HEK293 (cell line): ENCODE results near the gene TEAD1.

ENCODE experiments used
- CTCF ChIA-PET: fragments of 350-600 bp; formaldehyde crosslinking; extraction: SDS; loops from one replicate; lab custom pipeline; 2021; ENCODE audit warnings: antibody characterized with exemption; lab: Yijun Ruan, JAX
- POLR2A ChIA-PET: fragments of 300-600 bp; formaldehyde crosslinking; extraction: SDS; loops from one replicate; lab custom pipeline; 2020; ENCODE audit warnings: antibody characterized with exemption, inconsistent platforms; lab: Yijun Ruan, JAX
- H3K27ac ChIP-seq: fragments of 200-500 bp; sonication (Bioruptor generic); 2 replicates; pipeline ENCODE4 v1.5.1; 2014; ENCODE audit warnings: low read depth, low read length, control low read depth, inconsistent platforms; ENCODE audit errors: extremely low read depth
- H3K36me3 ChIP-seq, 2 experiments: fragments of 200-500 bp in 1 of 2; sonication (Bioruptor generic) in 1 of 2; 1 replicate in 1 of 2; 2 replicates in 1 of 2; pipeline ENCODE4 v1.5.1; 2014 to 2017; ENCODE audit warnings: inconsistent platforms in 2 of 2, low read length in 2 of 2; ENCODE audit not compliant: control insufficient read depth in 2 of 2, insufficient read depth in 1 of 2
- H3K4me1 ChIP-seq: fragments of 200-500 bp; sonication (Bioruptor generic); 2 replicates; pipeline ENCODE4 v1.5.1; 2014; ENCODE audit warnings: mild to moderate bottlenecking, low read length, inconsistent platforms; ENCODE audit not compliant: control insufficient read depth, insufficient read depth
- H3K4me3 ChIP-seq: 2 replicates; pipeline ENCODE4 v1.5.1; 2011; ENCODE audit warnings: low read depth, mild to moderate bottlenecking, control low read depth, low read length, moderate library complexity
- H3K9me3 ChIP-seq: fragments of 200-500 bp; sonication (Bioruptor generic); 2 replicates; pipeline ENCODE4 v1.5.1; 2014; ENCODE audit warnings: low read depth, low read length, inconsistent platforms; ENCODE audit not compliant: control insufficient read depth, insufficient read depth
- AEBP2 ChIP-seq: fragments of 450-650 bp; formaldehyde crosslinking; IDR thresholded peaks from 2 replicates; pipeline ENCODE4 v1.5.1; 2016; ENCODE audit warnings: missing biosample characterization, missing genetic modification characterization, borderline replicate concordance
- GFI1B ChIP-seq: fragments of 450-650 bp; formaldehyde crosslinking; IDR thresholded peaks from 2 replicates; pipeline ENCODE4 v1.5.1; 2016; ENCODE audit warnings: missing biosample characterization, missing genetic modification characterization
- IKZF3 ChIP-seq: fragments of 450-650 bp; IDR thresholded peaks from 2 replicates; pipeline ENCODE4 v1.5.0; 2018; ENCODE audit warnings: missing biosample characterization, mild to moderate bottlenecking, missing genetic modification characterization, moderate library complexity
- MYNN ChIP-seq: fragments of 450-650 bp; formaldehyde crosslinking; IDR thresholded peaks from 2 replicates; pipeline ENCODE4 v1.5.1; 2016; ENCODE audit warnings: missing biosample characterization, missing genetic modification characterization, borderline replicate concordance
- MZF1 ChIP-seq: fragments of 450-650 bp; formaldehyde crosslinking; IDR thresholded peaks from 2 replicates; pipeline ENCODE4 v1.5.1; 2017; ENCODE audit warnings: missing biosample characterization, missing genetic modification characterization, borderline replicate concordance
- PRDM1 ChIP-seq: fragments of 450-650 bp; formaldehyde crosslinking; IDR thresholded peaks from 2 replicates; pipeline ENCODE4; 2016; ENCODE audit warnings: missing biosample characterization, missing genetic modification characterization
- TCF7L2 ChIP-seq: IDR thresholded peaks from 2 replicates; pipeline ENCODE4 v1.6.1; 2011; ENCODE audit warnings: low read depth, mild to moderate bottlenecking, inconsistent platforms, low read length, moderate library complexity, borderline replicate concordance
- YY1 ChIP-seq: fragments of 450-650 bp; formaldehyde crosslinking; IDR thresholded peaks from 2 replicates; pipeline ENCODE4 v1.5.1; 2018; ENCODE audit warnings: missing biosample characterization, missing genetic modification characterization
- ZBTB17 ChIP-seq: fragments of 450-650 bp; formaldehyde crosslinking; IDR thresholded peaks from 2 replicates; pipeline ENCODE4 v1.5.1; 2016; ENCODE audit warnings: missing biosample characterization, missing genetic modification characterization
- ZBTB20 ChIP-seq: fragments of 450-650 bp; formaldehyde crosslinking; IDR thresholded peaks from 2 replicates; pipeline ENCODE4 v1.5.1; 2016; ENCODE audit warnings: missing biosample characterization, missing genetic modification characterization
- ZBTB8A ChIP-seq: fragments of 450-650 bp; formaldehyde crosslinking; IDR thresholded peaks from 2 replicates; pipeline ENCODE4 v1.5.1; 2016; ENCODE audit warnings: missing biosample characterization, missing genetic modification characterization
- ZEB2 ChIP-seq: fragments of 450-650 bp; formaldehyde crosslinking; IDR thresholded peaks from 2 replicates; pipeline ENCODE4 v1.5.1; 2016; ENCODE audit warnings: missing biosample characterization, missing genetic modification characterization
- ZFP3 ChIP-seq: fragments of 450-650 bp; formaldehyde crosslinking; IDR thresholded peaks from 2 replicates; pipeline ENCODE4 v1.5.1; 2016; ENCODE audit warnings: low read depth, missing biosample characterization, missing genetic modification characterization
- ZNF266 ChIP-seq: fragments of 450-650 bp; formaldehyde crosslinking; IDR thresholded peaks from 2 replicates; pipeline ENCODE4 v1.5.1; 2016; ENCODE audit warnings: missing biosample characterization, missing genetic modification characterization, low read depth
- ZNF302 ChIP-seq: fragments of 450-650 bp; formaldehyde crosslinking; IDR thresholded peaks from 2 replicates; pipeline ENCODE4 v1.5.1; 2016; ENCODE audit warnings: missing biosample characterization, missing genetic modification characterization, low read depth
- ZNF341 ChIP-seq: fragments of 450-650 bp; formaldehyde crosslinking; IDR thresholded peaks from 2 replicates; pipeline ENCODE4; 2016; ENCODE audit warnings: low read depth, missing biosample characterization, missing genetic modification characterization
- ZNF394 ChIP-seq: fragments of 450-650 bp; formaldehyde crosslinking; IDR thresholded peaks from 2 replicates; pipeline ENCODE4 v1.5.1; 2016; ENCODE audit warnings: missing biosample characterization, missing genetic modification characterization, mild to moderate bottlenecking, moderate library complexity, borderline replicate concordance
- ZNF473 ChIP-seq: fragments of 450-650 bp; formaldehyde crosslinking; IDR thresholded peaks from 2 replicates; pipeline ENCODE4 v1.5.1; 2017; ENCODE audit warnings: missing biosample characterization, missing genetic modification characterization
- ZNF529 ChIP-seq: fragments of 450-650 bp; formaldehyde crosslinking; IDR thresholded peaks from 2 replicates; pipeline ENCODE4 v1.5.1; 2017; ENCODE audit warnings: missing genetic modification characterization, missing biosample characterization; ENCODE audit not compliant: insufficient replicate concordance
- ZNF621 ChIP-seq: fragments of 450-650 bp; formaldehyde crosslinking; IDR thresholded peaks from 2 replicates; pipeline ENCODE4 v1.5.1; 2017; ENCODE audit warnings: missing biosample characterization, missing genetic modification characterization
- ZNF660 ChIP-seq: fragments of 450-650 bp; IDR thresholded peaks from 2 replicates; pipeline ENCODE4 v1.5.1; 2018; ENCODE audit warnings: missing biosample characterization, mild to moderate bottlenecking, missing genetic modification characterization
- ZNF768 ChIP-seq: fragments of 450-650 bp; formaldehyde crosslinking; IDR thresholded peaks from 2 replicates; pipeline ENCODE4 v1.5.1; 2018; ENCODE audit warnings: missing biosample characterization, mild to moderate bottlenecking, missing genetic modification characterization
- ZSCAN16 ChIP-seq: fragments of 450-650 bp; formaldehyde crosslinking; IDR thresholded peaks from 2 replicates; pipeline ENCODE4 v1.5.1; 2016; ENCODE audit warnings: missing biosample characterization, missing genetic modification characterization
- TF ChIP-seq, protein P1 (sequence below): fragments of 450-650 bp; formaldehyde crosslinking; IDR thresholded peaks from 2 replicates; pipeline ENCODE4 v1.5.1; 2017; ENCODE audit warnings: missing biosample characterization, missing genetic modification characterization
- TF ChIP-seq, protein P2 (sequence below): fragments of 450-650 bp; formaldehyde crosslinking; IDR thresholded peaks from 2 replicates; pipeline ENCODE4 v1.5.1; 2016; ENCODE audit warnings: missing biosample characterization, missing genetic modification characterization

Gene TEAD1

GRCh38 chr11:12840871-12841660 lies 166.8 kb downstream of the TEAD1 start (continued):
- no peak for TF ChIP-seq AEBP2 (tag by site-specific recombination)

DNA sequence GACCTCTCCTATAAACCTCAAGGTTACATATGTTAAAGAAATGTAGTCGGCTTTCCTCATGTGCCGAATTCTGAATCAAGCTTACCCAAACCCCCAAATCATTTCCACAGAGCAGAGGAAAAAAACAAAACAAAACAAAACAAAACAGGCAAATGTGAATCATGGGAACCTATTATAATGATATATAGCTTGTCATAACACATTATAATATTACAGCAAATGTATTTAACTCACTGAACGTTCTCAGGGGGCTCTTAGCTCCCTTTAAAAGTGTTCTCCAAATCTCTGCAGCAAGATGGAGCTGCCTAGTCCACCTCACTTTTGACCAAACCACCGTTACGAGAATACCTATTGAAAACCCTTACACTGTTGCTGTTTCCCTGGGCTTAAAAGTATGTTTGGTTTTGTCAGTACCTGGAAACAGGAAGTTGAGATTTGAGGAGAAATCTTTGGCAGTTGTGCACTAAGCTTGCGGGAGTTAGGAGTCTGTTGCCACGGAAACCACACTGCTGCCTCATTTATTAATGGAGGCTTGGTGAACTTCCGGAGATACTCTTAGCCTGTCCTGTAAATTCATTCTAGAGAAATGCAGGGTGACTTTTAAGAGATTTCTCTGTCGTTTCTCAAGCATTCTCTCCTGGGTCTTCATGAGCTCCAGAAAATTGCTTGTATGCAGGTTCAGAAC lies 167.9 kb downstream of the TEAD1 start:
- Histone ChIP-seq H3K4me1 (peaks cover 6% of the 10 kb centered on the region), H3K9me3 (no peaks in the 10 kb centered on the region), H3K36me3 (no peaks in the 10 kb centered on the region), H3K27ac (no peak overlapping the region), H3K4me3 (no peak overlapping the region)
- TF ChIP-seq ZNF529 (tag by site-specific recombination) (no peak), ZSCAN16 (peak; percentile 79; the same call in 1 of the 2 replicates), ZEB2 (tag by site-specific recombination) (0 out of 2 replicates have a peak, but pooled peaks have one; percentile 22), ZNF266 (tag by site-specific recombination) (no peak), ZNF473 (no peak), YY1 (tag by site-specific recombination) (no peak), ZBTB17 (tag by site-specific recombination) (peak; percentile 54; the same call in 1 of the 2 replicates), PRDM1 (tag by site-specific recombination) (peak; percentile 56), ZFP3 (tag by site-specific recombination) (no peak), ZNF302 (no peak), GFI1B (tag by site-specific recombination) (peak; percentile 39; the same call in 1 of the 2 replicates), ZNF341 (no peak), MYNN (tag by site-specific recombination) (peak; percentile 56; the same call in 1 of the 2 replicates), ZBTB20 (no peak)
- TF ChIP-seq, protein P1, sequence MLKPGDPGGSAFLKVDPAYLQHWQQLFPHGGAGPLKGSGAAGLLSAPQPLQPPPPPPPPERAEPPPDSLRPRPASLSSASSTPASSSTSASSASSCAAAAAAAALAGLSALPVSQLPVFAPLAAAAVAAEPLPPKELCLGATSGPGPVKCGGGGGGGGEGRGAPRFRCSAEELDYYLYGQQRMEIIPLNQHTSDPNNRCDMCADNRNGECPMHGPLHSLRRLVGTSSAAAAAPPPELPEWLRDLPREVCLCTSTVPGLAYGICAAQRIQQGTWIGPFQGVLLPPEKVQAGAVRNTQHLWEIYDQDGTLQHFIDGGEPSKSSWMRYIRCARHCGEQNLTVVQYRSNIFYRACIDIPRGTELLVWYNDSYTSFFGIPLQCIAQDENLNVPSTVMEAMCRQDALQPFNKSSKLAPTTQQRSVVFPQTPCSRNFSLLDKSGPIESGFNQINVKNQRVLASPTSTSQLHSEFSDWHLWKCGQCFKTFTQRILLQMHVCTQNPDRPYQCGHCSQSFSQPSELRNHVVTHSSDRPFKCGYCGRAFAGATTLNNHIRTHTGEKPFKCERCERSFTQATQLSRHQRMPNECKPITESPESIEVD = peak; percentile 35
- POLR2A ChIA-PET = interaction anchor here (0.6 to 1.9 kb wide), 4 partner anchors 14 to 168 kb away, joined by 3 to 8 read pairs (median 5); partner anchors contain the start of gene TEAD1
- CTCF ChIA-PET = interaction anchor here (0.7 to 1.2 kb wide), 3 partner anchors 10 to 518 kb away, joined by 3 to 7 read pairs (median 6); no protein-coding TSS in a partner anchor

DNA sequence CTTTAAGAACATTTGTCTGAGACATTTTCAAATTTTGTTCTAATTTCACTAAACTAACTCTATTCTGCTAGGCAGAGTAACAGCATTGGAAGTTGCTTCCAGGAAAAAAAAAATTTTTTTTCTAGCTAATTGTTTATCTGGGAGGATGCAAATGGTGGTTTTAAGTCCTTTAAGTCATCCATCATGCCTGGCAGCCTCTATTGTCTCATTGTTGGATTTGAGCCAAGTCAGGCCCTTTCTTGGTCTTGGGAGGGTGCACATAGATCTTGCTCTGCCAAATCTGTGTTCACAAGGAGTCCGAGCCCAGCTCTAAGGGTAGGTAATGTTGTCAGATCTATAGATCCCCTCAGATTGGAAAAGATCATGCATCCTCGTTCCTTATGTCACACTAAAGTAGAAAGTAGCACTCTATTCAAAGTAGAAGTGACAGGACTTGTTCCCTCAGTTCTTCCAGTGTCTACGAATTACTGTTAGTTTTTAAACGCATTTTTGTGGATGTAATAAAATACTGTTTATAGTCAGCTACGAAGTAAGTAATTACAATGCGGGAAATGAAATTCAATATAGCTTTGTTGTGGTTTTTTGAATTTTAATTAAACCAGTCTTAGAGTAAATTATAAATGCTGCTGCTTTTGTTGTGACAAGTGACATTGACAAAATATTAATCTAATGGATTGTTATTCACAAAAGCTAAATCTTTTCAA lies 168.9 kb downstream of the TEAD1 start:
- Histone ChIP-seq H3K4me1 (peaks cover 6% of the 10 kb centered on the region), H3K36me3 (no peaks in the 10 kb centered on the region), H3K27ac (peak overlapping the region; percentile 46), H3K4me3 (peak overlapping the region; percentile 13; the same call in 1 of the 2 replicates), H3K9me3 (no peaks in the 10 kb centered on the region)
- CTCF ChIA-PET = interaction anchor here (0.6 to 1.2 kb wide), 4 partner anchors 11 to 1002 kb away, joined by 3 to 6 read pairs (median 4); no protein-coding TSS in a partner anchor
- POLR2A ChIA-PET = interaction anchor here (0.6 to 1.9 kb wide), 4 partner anchors 15 to 169 kb away, joined by 3 to 8 read pairs (median 4); partner anchors contain the start of gene TEAD1
- TF ChIP-seq ZNF768 (tag by site-specific recombination) (no peak), ZNF621 (no peak), TCF7L2 (peak; percentile 74), ZFP3 (tag by site-specific recombination) (no peak), ZEB2 (tag by site-specific recombination) (peak; percentile 73), IKZF3 (tag by site-specific recombination) (peak; percentile 43), MZF1 (peak; percentile 87; the same call in 1 of the 2 replicates), ZNF660 (tag by site-specific recombination) (0 out of 2 replicates have a peak, but pooled peaks have one; percentile 49), ZNF394 (0 out of 2 replicates have a peak, but pooled peaks have one; percentile 32), ZBTB8A (tag by site-specific recombination) (no peak)
- TF ChIP-seq, protein P2, sequence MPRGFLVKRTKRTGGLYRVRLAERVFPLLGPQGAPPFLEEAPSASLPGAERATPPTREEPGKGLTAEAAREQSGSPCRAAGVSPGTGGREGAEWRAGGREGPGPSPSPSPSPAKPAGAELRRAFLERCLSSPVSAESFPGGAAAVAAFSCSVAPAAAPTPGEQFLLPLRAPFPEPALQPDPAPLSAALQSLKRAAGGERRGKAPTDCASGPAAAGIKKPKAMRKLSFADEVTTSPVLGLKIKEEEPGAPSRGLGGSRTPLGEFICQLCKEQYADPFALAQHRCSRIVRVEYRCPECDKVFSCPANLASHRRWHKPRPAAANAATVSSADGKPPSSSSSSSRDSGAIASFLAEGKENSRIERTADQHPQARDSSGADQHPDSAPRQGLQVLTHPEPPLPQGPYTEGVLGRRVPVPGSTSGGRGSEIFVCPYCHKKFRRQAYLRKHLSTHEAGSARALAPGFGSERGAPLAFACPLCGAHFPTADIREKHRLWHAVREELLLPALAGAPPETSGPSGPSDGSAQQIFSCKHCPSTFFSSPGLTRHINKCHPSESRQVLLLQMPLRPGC (tag by site-specific recombination) = no peak
